Ovary (tissue), 9 donors: ENCODE data around the gene STAT5B. TPM values are rescaled to one million over a fixed set of nuclear protein-coding genes. Genes with fewer than 3 reads are reported as not detected.

ENCODE experiments used
- DNase-seq, 5 donors: peaks; one replicate each; pipeline ENCODE4 v3.0.0-alpha.2; 2019 to 2020
- H3K27ac ChIP-seq, 2 donors: fragments of 200-600 bp; one replicate each; pipeline versions ENCODE4 v1.5.1 to v1.8.0; 2019 to 2022
- H3K27me3 ChIP-seq: fragments of 200-600 bp; one replicate; pipeline ENCODE4 v1.8.0; 2022
- H3K36me3 ChIP-seq: fragments of 200-600 bp; sonication (generic); one replicate; pipeline ENCODE4 v1.5.1; 2019
- H3K4me1 ChIP-seq: one replicate; pipeline ENCODE4 v1.8.1; 2013; ENCODE audit warnings: mild to moderate bottlenecking, moderate library complexity; ENCODE audit not compliant: insufficient read depth
- H3K4me3 ChIP-seq: fragments of 200-600 bp; sonication (generic); one replicate; pipeline ENCODE4 v1.5.1; 2017
- H3K9me3 ChIP-seq, 2 donors: fragments of 200-600 bp in 1 of 2; sonication (generic) in 1 of 2; one replicate each; pipeline versions ENCODE4 v1.5.1 to v1.8.1; 2013 to 2019; ENCODE audit warnings: mild to moderate bottlenecking in 1 of 2, moderate library complexity in 1 of 2
- CTCF ChIP-seq, 3 donors: fragments of 450-650 bp in 2 of 3; fragments of 200-600 bp in 1 of 3; IDR thresholded peaks; one replicate each; pipeline versions ENCODE4 v1.5.1 to v1.8.0; 2016 to 2022; ENCODE audit warnings: antibody characterized with exemption in 3 of 3, mild to moderate bottlenecking in 1 of 3
- EP300 ChIP-seq: sonication (generic); formaldehyde crosslinking; IDR thresholded peaks from one replicate; pipeline ENCODE4 v1.6.1; 2017; ENCODE audit warnings: antibody characterized with exemption
- POLR2A ChIP-seq: fragments of 450-650 bp; IDR thresholded peaks from one replicate; pipeline ENCODE4 v1.6.1; 2017; ENCODE audit warnings: antibody characterized with exemption, mild to moderate bottlenecking, moderate library complexity
- WGBS, 3 donors: extraction: QIAGEN DNeasy Blood & Tissue Kit in 1 of 3; methylation state at CpG; one replicate each; pipeline versions ENCODE4 v1.1.5 to v1.1.7; 2013 to 2017; 5-methylcytosine and 5-hydroxymethylcytosine counted together
- intact Hi-C, 4 donors: fragments of 100-400 bp; cut with DNase I; formaldehyde crosslinking; loops; one replicate each; pipeline versions ENCODE4 v1.11.0 to v1.15.1; 2022 to 2023
- polyA plus RNA-seq, 2 donors: library from polyadenylated mRNA; stranded (reverse); fragments of 200-250 nt in 1 of 2; fragments of 350-450 nt in 1 of 2; fragmentation: Illumina TruSeq in 1 of 2; extraction: RNeasy Lipid Tissue Mini Kit (QIAGEN cat#74804) in 1 of 2; gene quantifications; one replicate each; pipeline ENCODE4 v1.2.3, GENCODE V29; 2013 to 2014
- total RNA-seq, 7 donors: library from RNA; depleted of rRNA in 2 of 7; stranded (reverse); fragments of >200 nt in 2 of 7; fragmentation: NEBNext Ultra II Directional in 3 of 7; extraction: Animal tissue kit (Norgen Biotek cat#: 25700) in 3 of 7; gene quantifications; one replicate each; pipeline versions ENCODE4 v1.1.0 to v1.2.4, GENCODE V29; 2016 to 2023
- donor health status: DM: no; HTN: no; CAD: no; lungs with moderate emphysema.
- donor health status: DM: no; HTN: no; CAD: no.
- donor health status: Bipolar disorder and iron deficiency.
- donor health status: DM: yes; HTN: yes; CAD: no.
- donor health status: DM: no; HTN: no; CAD: no.
- donor health status: DM: yes; HTN: yes; CAD: no.

The STAT5B gene
- total and polyA plus RNA-seq, 9 donors = 66.1 to 176 (median 108) TPM

- intact Hi-C loops = no loop called here
- Histone ChIP-seq H3K9me3 (no peaks in the 10 kb centered on the region), H3K27me3 (no peaks in the 10 kb centered on the region), H3K4me1 (peaks cover 12% of the 10 kb centered on the region), H3K4me3 (no peak overlapping the region), H3K27ac (no peak overlapping the region), H3K36me3 (no peaks in the 10 kb centered on the region)
- DNase-seq = no peak
- 52 to 76% (median 60%) methylated on average over 7 of the region's 7 CpGs for WGBS, 3 donors
- TF ChIP-seq CTCF (IDR thresholded peaks at IDR 0.05) (no peak), POLR2A (no peak), EP300 (no peak)
These were observed 39.4 kb downstream of the STAT5B start for GRCh38 chr17:42236760-42237159.

GRCh38 chr17:42233994-42234393, 42.2 kb downstream of the STAT5B start:
- intact Hi-C loops = no loop called here
- Histone ChIP-seq H3K27ac (no peak overlapping the region), H3K4me3 (no peak overlapping the region), H3K27me3 (no peaks in the 10 kb centered on the region), H3K9me3 (no peaks in the 10 kb centered on the region), H3K36me3 (no peaks in the 10 kb centered on the region), H3K4me1 (peaks cover 12% of the 10 kb centered on the region)
- DNase-seq = no peak
- TF ChIP-seq CTCF (IDR thresholded peaks at IDR 0.05) = no peak
- no peak for TF ChIP-seq EP300
- TF ChIP-seq POLR2A = no peak
- WGBS, 3 donors = 53 to 55% (median 53%) methylated on average over 2 of the region's 2 CpGs

- 80 to 87% (median 81%) methylated on average over 5 of the region's 5 CpGs for WGBS, 3 donors
- H3K27me3 ChIP-seq = no peaks in the 10 kb centered on the region
- peaks cover 14% of the 10 kb centered on the region for H3K4me1 ChIP-seq
- no peak for DNase-seq
- intact Hi-C loops = no loop called here
- no peak for TF ChIP-seq CTCF (IDR thresholded peaks at IDR 0.05)
- no peaks in the 10 kb centered on the region for H3K9me3 ChIP-seq
- H3K27ac ChIP-seq = no peak overlapping the region
- H3K4me3 ChIP-seq = no peak overlapping the region
- H3K36me3 ChIP-seq = no peaks in the 10 kb centered on the region
These were observed 43.0 kb downstream of the STAT5B start for GRCh38 chr17:42233156-42233555.

- 70 to 77% (median 75%) methylated on average over 5 of the region's 5 CpGs for WGBS, 3 donors
- Histone ChIP-seq H3K27ac (no peak overlapping the region), H3K27me3 (no peaks in the 10 kb centered on the region), H3K4me1 (peaks cover 16% of the 10 kb centered on the region), H3K4me3 (no peak overlapping the region), H3K9me3 (no peaks in the 10 kb centered on the region), H3K36me3 (no peaks in the 10 kb centered on the region)
- TF ChIP-seq POLR2A (no peak), CTCF (IDR thresholded peaks at IDR 0.05) (no peak), EP300 (no peak)
- DNase-seq = no peak
- intact Hi-C loops = no loop called here
These were observed 46.0 kb downstream of the STAT5B start for GRCh38 chr17:42230225-42230624.
